ENCODE measurements around the gene SLAMF7. TPM values are rescaled to one million over a fixed set of nuclear protein-coding genes. Genes with fewer than 3 reads are reported as not detected.

Gene SLAMF7
- total and polyA plus RNA-seq, 2 of the 13 experiments (the other 11 are each of a cell fraction or from before 2014, with no cell fraction given): not detected

- WGBS (ENCODE audit: low lambda C conversion rate): 2% methylated on average over 4 of the region's 4 CpGs
- Histone ChIP-seq H3K27me3 (ENCODE audit: control insufficient read depth in 1 of 2, insufficient read depth in 2 of 2, low read length in 2 of 2) (no peaks in the 10 kb centered on the region; a peak in 1 of 5 replicates), H3K9me3 (ENCODE audit: low read length) (no peaks in the 10 kb centered on the region), H3K4me2 (ENCODE audit: low read depth, low read length) (no peak overlapping the region), H4K20me1 (ENCODE audit: insufficient read depth, low read length) (no peaks in the 10 kb centered on the region), H3K4me3 (replicated peaks in 1 of 3; ENCODE audit: insufficient read depth in 1 of 3, low read depth in 2 of 3, low read length in 3 of 3) (no peak overlapping the region), H3K4me1 (ENCODE audit: insufficient read depth, low read length) (no peaks in the 10 kb centered on the region), H3K79me2 (ENCODE audit: insufficient read depth, low read length) (no peaks in the 10 kb centered on the region), H2AFZ (ENCODE audit: low read length) (no peak overlapping the region), H3K9ac (ENCODE audit: insufficient read depth, low read depth, low read length) (no peak overlapping the region), H3K36me3 (replicated peaks in 1 of 2; ENCODE audit: control insufficient read depth in 1 of 2, insufficient read depth in 2 of 2, low read length in 2 of 2) (no peaks in the 10 kb centered on the region), H3K27ac (ENCODE audit: extremely low read length, insufficient read depth, low read length) (no peak overlapping the region)
- ChIA-PET POLR2A (no interaction called here), CTCF (ENCODE audit: low intra/inter-chr PET ratio, low total read pairs) (no interaction called here)
- TF ChIP-seq ZNF446 (CRISPR knock-in tag; IDR thresholded peaks at IDR 0.05) (no peak), SIN3A (IDR thresholded peaks at IDR 0.05; ENCODE audit: borderline replicate concordance, low read depth, low read length) (no peak), BRD4 (CRISPR knock-in tag; IDR thresholded peaks at IDR 0.05) (no peak), KLF9 (CRISPR knock-in tag; IDR thresholded peaks at IDR 0.05; ENCODE audit: low read depth) (no peak)
- no TSS peak for BruUV-seq (replicated peaks)
- FAIRE-seq: no peak
- in situ Hi-C loops (cut with HindIII; ENCODE audit: extremely low pct_ligation_motif_present, low pct_unique_long_range_greater_than_20kb) (no loop called here), intact Hi-C loops (cut with micrococcal nuclease; ENCODE audit: unreplicated experiment) (no loop called here)
- ATAC-seq: no peak
- DNase-seq (ENCODE audit: low spot score): no peak
Observed at GRCh38 chr1:160797861-160798273, 58.8 kb downstream of the SLAMF7 start.

- WGBS (ENCODE audit: low lambda C conversion rate): 8% methylated on average over 2 of the region's 2 CpGs
- no peak for FAIRE-seq
- in situ Hi-C loops (cut with HindIII; ENCODE audit: extremely low pct_ligation_motif_present, low pct_unique_long_range_greater_than_20kb) (no loop called here), intact Hi-C loops (cut with micrococcal nuclease; ENCODE audit: unreplicated experiment) (no loop called here)
- H3K9ac ChIP-seq (ENCODE audit: insufficient read depth, low read depth, low read length): no peak overlapping the region
- H4K20me1 ChIP-seq (ENCODE audit: insufficient read depth, low read length): no peaks in the 10 kb centered on the region
- BruUV-seq (replicated peaks): no TSS peak
- no peaks in the 10 kb centered on the region for H3K9me3 ChIP-seq (ENCODE audit: low read length)
- no peak overlapping the region for H2AFZ ChIP-seq (ENCODE audit: low read length)
- H3K79me2 ChIP-seq (ENCODE audit: insufficient read depth, low read length): no peaks in the 10 kb centered on the region
- ChIA-PET CTCF (ENCODE audit: low intra/inter-chr PET ratio, low total read pairs) (no interaction called here), POLR2A (no interaction called here)
- no peak overlapping the region for H3K27ac ChIP-seq (ENCODE audit: extremely low read length, insufficient read depth, low read length)
- no peak for ATAC-seq
- H3K36me3 ChIP-seq (replicated peaks in 1 of 2; ENCODE audit: control insufficient read depth in 1 of 2, insufficient read depth in 2 of 2, low read length in 2 of 2): no peaks in the 10 kb centered on the region
- H3K4me2 ChIP-seq (ENCODE audit: low read depth, low read length): no peak overlapping the region
- H3K4me1 ChIP-seq (ENCODE audit: insufficient read depth, low read length): no peaks in the 10 kb centered on the region
- H3K4me3 ChIP-seq (replicated peaks in 1 of 3; ENCODE audit: insufficient read depth in 1 of 3, low read depth in 2 of 3, low read length in 3 of 3): no peak overlapping the region
- no peaks in the 10 kb centered on the region; a peak in 1 of 5 replicates for H3K27me3 ChIP-seq (ENCODE audit: control insufficient read depth in 1 of 2, insufficient read depth in 2 of 2, low read length in 2 of 2)
- DNase-seq (ENCODE audit: low spot score): no peak
- no peak for TF ChIP-seq ZNF746 (CRISPR knock-in tag; IDR thresholded peaks at IDR 0.05)
- TF ChIP-seq CBX2 (IDR thresholded peaks at IDR 0.05; ENCODE audit: low read depth, low read length): no peak
- TF ChIP-seq CBX2 (CRISPR knock-in tag; IDR thresholded peaks at IDR 0.05; ENCODE audit: low read depth): no peak
- no peak for TF ChIP-seq ZBTB26 (CRISPR knock-in tag; IDR thresholded peaks at IDR 0.05; ENCODE audit: borderline replicate concordance)
- TF ChIP-seq REST (IDR thresholded peaks at IDR 0.05; ENCODE audit: borderline replicate concordance in 1 of 2, low read depth in 1 of 2, low read length in 2 of 2): no peak
- no peak for TF ChIP-seq ZNF280D (CRISPR knock-in tag; IDR thresholded peaks at IDR 0.05)
Observed at GRCh38 chr1:160798439-160798838, 59.4 kb downstream of the SLAMF7 start.
